ENCODE measurements around the gene CELF2.
"Not testable (repeated sequence)": the region's sequence is repeated elsewhere in the genome, so short reads cannot be mapped to it uniquely, and the experiment has no call there.

The CELF2 gene

GRCh38 chr10:11181978-11182377, 164.3 kb downstream of the CELF2 start:
- Histone ChIP-seq H3K4me1 (no peaks in the 10 kb centered on the region), H3K27me3 (no peaks in the 10 kb centered on the region), H3K36me3 (no peaks in the 10 kb centered on the region), H3K4me3 (ENCODE audit: low read depth, low read length) (no peak overlapping the region), H3K9me3 (no peaks in the 10 kb centered on the region)
- DNase-seq, result no peak
- TF ChIP-seq CTCF (IDR thresholded peaks at IDR 0.05; ENCODE audit: low read depth, low read length), result no peak

- no peak for DNase-seq
- H3K4me1 ChIP-seq, result no peaks in the 10 kb centered on the region
- TF ChIP-seq CTCF (IDR thresholded peaks at IDR 0.05; ENCODE audit: low read depth, low read length), result no peak
- no peak overlapping the region for H3K4me3 ChIP-seq (ENCODE audit: low read depth, low read length)
- H3K36me3 ChIP-seq, result no peaks in the 10 kb centered on the region
- no peaks in the 10 kb centered on the region for H3K9me3 ChIP-seq
- H3K27me3 ChIP-seq, result no peaks in the 10 kb centered on the region
Measured at GRCh38 chr10:11183015-11183414, 165.3 kb downstream of the CELF2 start.

GRCh38 chr10:11184093-11184492, 166.4 kb downstream of the CELF2 start:
- H3K36me3 ChIP-seq, result no peaks in the 10 kb centered on the region
- H3K4me1 ChIP-seq, result no peaks in the 10 kb centered on the region

GRCh38 chr10:11185128-11185665, 167.5 kb downstream of the CELF2 start:
- not testable (repeated sequence) for DNase-seq; H3K9me3 ChIP-seq; H3K4me3 ChIP-seq (ENCODE audit: low read depth, low read length); H3K27me3 ChIP-seq; H3K4me1 ChIP-seq; H3K36me3 ChIP-seq

More at GRCh38 chr10:11184093-11184492, 166.4 kb downstream of the CELF2 start:
- DNase-seq, result no peak
- TF ChIP-seq CTCF (IDR thresholded peaks at IDR 0.05; ENCODE audit: low read depth, low read length), result no peak
- no peaks in the 10 kb centered on the region for H3K9me3 ChIP-seq
- no peaks in the 10 kb centered on the region for H3K27me3 ChIP-seq
- no peak overlapping the region for H3K4me3 ChIP-seq (ENCODE audit: low read depth, low read length)

- Histone ChIP-seq H3K4me3 (ENCODE audit: low read depth, low read length) (no peak overlapping the region), H3K27me3 (no peaks in the 10 kb centered on the region), H3K9me3 (no peaks in the 10 kb centered on the region), H3K4me1 (no peaks in the 10 kb centered on the region), H3K36me3 (no peaks in the 10 kb centered on the region)
- DNase-seq, result no peak
- TF ChIP-seq CTCF (IDR thresholded peaks at IDR 0.05; ENCODE audit: low read depth, low read length), result no peak
Measured at GRCh38 chr10:11186374-11186773, 168.7 kb downstream of the CELF2 start.

GRCh38 chr10:11189582-11190376, 172.1 kb downstream of the CELF2 start:
- Histone ChIP-seq H3K9me3 (no peaks in the 10 kb centered on the region), H3K36me3 (no peaks in the 10 kb centered on the region), H3K4me1 (no peaks in the 10 kb centered on the region), H3K4me3 (ENCODE audit: low read depth, low read length) (no peak overlapping the region), H3K27me3 (no peaks in the 10 kb centered on the region)
- DNase-seq, result no peak
- TF ChIP-seq CTCF (IDR thresholded peaks at IDR 0.05; ENCODE audit: low read depth, low read length), result no peak

Data from BE2C (cell line).